Liver (tissue), 9 donors: Measurements from ENCODE around the gene TMEM170B. TPM values are rescaled to one million over a fixed set of nuclear protein-coding genes. Genes with fewer than 3 reads are reported as not detected.

Experiments used
- DNase-seq: peaks from one replicate; pipeline ENCODE4 v3.0.0-alpha.2; 2017; ENCODE audit warnings: low spot score
- H3K27ac ChIP-seq, 2 donors: one replicate each; pipeline ENCODE4 v1.7.0; 2013; ENCODE audit warnings: inconsistent platforms in 2 of 2, low read length in 2 of 2, control low read depth in 1 of 2, low read depth in 1 of 2, mild to moderate bottlenecking in 1 of 2
- H3K27me3 ChIP-seq, 4 donors: one replicate each; pipeline versions ENCODE4 v1.6.1 to v1.7.0; 2013; ENCODE audit warnings: low read length in 3 of 4, inconsistent platforms in 1 of 4, mild to moderate bottlenecking in 1 of 4, moderate library complexity in 1 of 4; ENCODE audit not compliant: control insufficient read depth in 4 of 4, insufficient read depth in 4 of 4
- H3K36me3 ChIP-seq, 4 donors: one replicate each; pipeline versions ENCODE4 v1.6.1 to v1.7.0; 2013; ENCODE audit warnings: low read length in 3 of 4, mild to moderate bottlenecking in 3 of 4, low read depth in 1 of 4, moderate library complexity in 1 of 4; ENCODE audit not compliant: control insufficient read depth in 4 of 4, insufficient read depth in 3 of 4
- H3K4me1 ChIP-seq, 4 donors: one replicate each; pipeline versions ENCODE4 v1.6.1 to v1.7.0; 2013; ENCODE audit warnings: low read length in 3 of 4, mild to moderate bottlenecking in 3 of 4, moderate library complexity in 1 of 4; ENCODE audit not compliant: control insufficient read depth in 4 of 4, insufficient read depth in 4 of 4
- H3K4me3 ChIP-seq, 3 donors: one replicate each; pipeline versions ENCODE4 v1.6.1 to v1.7.0; 2013; ENCODE audit warnings: low read length in 3 of 3, control low read depth in 1 of 3, low read depth in 1 of 3, mild to moderate bottlenecking in 1 of 3
- H3K9ac ChIP-seq, 2 donors: one replicate each; pipeline ENCODE4 v1.7.0; 2013; ENCODE audit warnings: low read length in 2 of 2, mild to moderate bottlenecking in 2 of 2, moderate library complexity in 2 of 2, control low read depth in 1 of 2, low read depth in 1 of 2
- H3K9me3 ChIP-seq, 4 donors: one replicate each; pipeline versions ENCODE4 v1.6.1 to v1.7.0; 2013; ENCODE audit warnings: low read length in 3 of 4; ENCODE audit not compliant: control insufficient read depth in 4 of 4
- CTCF ChIP-seq: fragments of 150-350 bp; IDR thresholded peaks from 2 replicates; pipeline ENCODE4 v1.5.1; 2017; ENCODE audit warnings: improper control_type of control experiment, low read depth, low read length; ENCODE audit not compliant: missing input control
- EGR1 ChIP-seq, 2 donors: IDR thresholded peaks; 2 replicates each; pipeline ENCODE4 v1.6.1; 2016 to 2018; ENCODE audit warnings: antibody characterized with exemption in 2 of 2, low read depth in 2 of 2
- FOXA1 ChIP-seq: IDR thresholded peaks from 2 replicates; pipeline ENCODE4 v1.6.1; 2016; ENCODE audit warnings: antibody characterized with exemption
- FOXA2 ChIP-seq: IDR thresholded peaks from 2 replicates; pipeline ENCODE4 v1.6.1; 2016; ENCODE audit warnings: antibody characterized with exemption
- GABPA ChIP-seq, 2 donors: IDR thresholded peaks in 1 of 2; conservative IDR thresholded peaks in 1 of 2; 2 replicates each; pipeline ENCODE4 v1.6.1; 2016; ENCODE audit warnings: antibody characterized with exemption in 2 of 2, mild to moderate bottlenecking in 1 of 2, moderate library complexity in 1 of 2
- HNF4A ChIP-seq, 2 donors: conservative IDR thresholded peaks; 2 replicates each; pipeline ENCODE4 v1.6.1; 2016; ENCODE audit warnings: antibody characterized with exemption in 2 of 2, mild to moderate bottlenecking in 2 of 2
- HNF4G ChIP-seq: IDR thresholded peaks from 2 replicates; pipeline ENCODE4 v1.6.1; 2016; ENCODE audit warnings: antibody characterized with exemption
- JUND ChIP-seq, 2 donors: IDR thresholded peaks; 2 replicates each; pipeline ENCODE4 v1.6.1; 2016; ENCODE audit warnings: antibody characterized with exemption in 2 of 2
- MAX ChIP-seq: IDR thresholded peaks from 2 replicates; pipeline ENCODE4 v1.6.1; 2016; ENCODE audit warnings: antibody characterized with exemption
- NR2F2 ChIP-seq: IDR thresholded peaks from 2 replicates; pipeline ENCODE4 v1.6.1; 2016; ENCODE audit warnings: antibody characterized with exemption
- RAD21 ChIP-seq, 2 donors: IDR thresholded peaks; 2 replicates each; pipeline ENCODE4 v1.6.1; 2016; ENCODE audit warnings: antibody characterized with exemption in 2 of 2, mild to moderate bottlenecking in 2 of 2
- RXRA ChIP-seq, 2 donors: IDR thresholded peaks; 2 replicates each; pipeline ENCODE4 v1.6.1; 2017 to 2018; ENCODE audit warnings: antibody characterized with exemption in 2 of 2, mild to moderate bottlenecking in 1 of 2
- SP1 ChIP-seq: IDR thresholded peaks from 2 replicates; pipeline ENCODE4 v1.6.1; 2018; ENCODE audit warnings: antibody characterized with exemption, mild to moderate bottlenecking
- TAF1 ChIP-seq: conservative IDR thresholded peaks from 2 replicates; pipeline ENCODE4 v1.6.1; 2016; ENCODE audit warnings: antibody characterized with exemption, mild to moderate bottlenecking
- YY1 ChIP-seq: IDR thresholded peaks from 2 replicates; pipeline ENCODE4 v1.6.1; 2016; ENCODE audit warnings: antibody characterized with exemption, mild to moderate bottlenecking
- WGBS: extraction: QIAGEN DNeasy Blood & Tissue Kit; methylation state at CpG from one replicate; pipeline ENCODE4 v1.1.7; 2013; 5-methylcytosine and 5-hydroxymethylcytosine counted together
- polyA plus RNA-seq, 2 donors: library from polyadenylated mRNA; stranded (reverse) in 1 of 2; unstranded in 1 of 2; fragments of 200-250 nt in 1 of 2; fragments of >200 nt in 1 of 2; fragmentation: Nextera tagmentation in 1 of 2; extraction: Ambion mirVana in 1 of 2; gene quantifications; one replicate each; pipeline versions ENCODE4 v1.2.1 to v1.2.3, GENCODE V29; 2013 to 2015
- total RNA-seq, 2 donors: library from RNA; depleted of rRNA; stranded (reverse); fragments of >200 nt; gene quantifications; one replicate each; pipeline ENCODE4 v1.2.3, GENCODE V29; 2014
- TF ChIP-seq, protein P1 (sequence below): IDR thresholded peaks from 2 replicates; pipeline ENCODE4 v1.6.1; 2016; ENCODE audit warnings: antibody characterized with exemption, mild to moderate bottlenecking
- TF ChIP-seq, protein P2 (sequence below): IDR thresholded peaks from 2 replicates; pipeline ENCODE4 v1.6.1; 2016; ENCODE audit warnings: antibody characterized with exemption
- donor health status: healthy.
- donor health status: healthy.
- donor health status: healthy.
- donor health status: healthy.
- donor health status: healthy.

Gene TMEM170B
- total and polyA plus RNA-seq, 4 donors: 1.8 to 11.0 (median 6.1) TPM

DNA sequence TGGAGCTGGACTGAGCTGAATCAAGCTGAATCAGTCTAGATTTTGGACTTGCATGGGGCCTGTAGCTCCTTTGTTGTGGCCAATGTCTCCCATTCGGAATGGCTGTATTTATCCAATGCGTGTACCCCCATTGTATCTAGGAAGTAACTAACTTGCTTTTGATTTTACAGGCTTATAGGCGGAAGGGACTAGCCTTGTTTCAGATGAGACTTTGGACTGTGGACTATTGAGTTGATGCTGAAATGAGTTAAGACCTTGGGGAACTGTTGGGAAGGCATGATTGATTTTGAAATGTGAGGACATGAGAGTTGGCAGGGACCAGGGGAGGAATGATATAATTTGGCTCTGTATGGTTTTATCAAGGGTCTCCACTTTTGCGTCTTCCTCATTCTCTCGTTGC lies 3.0 kb upstream of the TMEM170B start (continued):
- TF ChIP-seq, protein P1, sequence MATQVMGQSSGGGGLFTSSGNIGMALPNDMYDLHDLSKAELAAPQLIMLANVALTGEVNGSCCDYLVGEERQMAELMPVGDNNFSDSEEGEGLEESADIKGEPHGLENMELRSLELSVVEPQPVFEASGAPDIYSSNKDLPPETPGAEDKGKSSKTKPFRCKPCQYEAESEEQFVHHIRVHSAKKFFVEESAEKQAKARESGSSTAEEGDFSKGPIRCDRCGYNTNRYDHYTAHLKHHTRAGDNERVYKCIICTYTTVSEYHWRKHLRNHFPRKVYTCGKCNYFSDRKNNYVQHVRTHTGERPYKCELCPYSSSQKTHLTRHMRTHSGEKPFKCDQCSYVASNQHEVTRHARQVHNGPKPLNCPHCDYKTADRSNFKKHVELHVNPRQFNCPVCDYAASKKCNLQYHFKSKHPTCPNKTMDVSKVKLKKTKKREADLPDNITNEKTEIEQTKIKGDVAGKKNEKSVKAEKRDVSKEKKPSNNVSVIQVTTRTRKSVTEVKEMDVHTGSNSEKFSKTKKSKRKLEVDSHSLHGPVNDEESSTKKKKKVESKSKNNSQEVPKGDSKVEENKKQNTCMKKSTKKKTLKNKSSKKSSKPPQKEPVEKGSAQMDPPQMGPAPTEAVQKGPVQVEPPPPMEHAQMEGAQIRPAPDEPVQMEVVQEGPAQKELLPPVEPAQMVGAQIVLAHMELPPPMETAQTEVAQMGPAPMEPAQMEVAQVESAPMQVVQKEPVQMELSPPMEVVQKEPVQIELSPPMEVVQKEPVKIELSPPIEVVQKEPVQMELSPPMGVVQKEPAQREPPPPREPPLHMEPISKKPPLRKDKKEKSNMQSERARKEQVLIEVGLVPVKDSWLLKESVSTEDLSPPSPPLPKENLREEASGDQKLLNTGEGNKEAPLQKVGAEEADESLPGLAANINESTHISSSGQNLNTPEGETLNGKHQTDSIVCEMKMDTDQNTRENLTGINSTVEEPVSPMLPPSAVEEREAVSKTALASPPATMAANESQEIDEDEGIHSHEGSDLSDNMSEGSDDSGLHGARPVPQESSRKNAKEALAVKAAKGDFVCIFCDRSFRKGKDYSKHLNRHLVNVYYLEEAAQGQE: peak; percentile 90
- TF ChIP-seq FOXA1 (no peak), FOXA2 (no peak), HNF4G (peak; percentile 74), SP1 (peak; percentile 64), MAX (no peak)

DNA sequence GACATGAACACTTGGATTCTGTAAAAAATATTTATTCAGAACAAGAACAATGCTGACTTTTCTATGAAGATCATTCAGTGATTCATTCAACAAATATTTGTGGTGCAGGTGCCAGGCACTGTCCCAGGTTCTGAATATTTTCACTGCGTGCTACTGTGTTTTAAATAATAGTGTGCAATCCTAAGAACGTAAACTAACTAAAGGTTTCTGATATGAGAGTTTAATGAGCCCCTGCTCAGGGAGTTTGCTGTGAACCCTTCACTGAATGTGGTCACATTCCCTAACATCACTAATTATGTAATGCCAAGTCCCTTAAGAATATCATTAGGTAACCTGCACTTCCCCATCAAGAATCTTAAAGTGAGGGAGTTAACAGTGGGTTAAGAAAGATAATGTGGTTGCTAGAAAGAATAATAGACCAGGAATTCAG lies 1.7 kb upstream of the TMEM170B start:
- Histone ChIP-seq H3K9ac (no peak overlapping the region), H3K4me3 (no peak overlapping the region), H3K9me3 (no peaks in the 10 kb centered on the region), H3K4me1 (peaks cover 2 to 27% (median 12%) of the 10 kb centered on the region in 4 donors), H3K36me3 (no peaks in the 10 kb centered on the region), H3K27ac (no peak overlapping the region), H3K27me3 (no peaks in the 10 kb centered on the region)
- DNase-seq: no peak
- WGBS: 14% methylated on average over 2 of the region's 2 CpGs
- TF ChIP-seq FOXA2 (no peak), GABPA (IDR thresholded peaks at IDR 0.05 in 1 of 2, conservative IDR thresholded peaks at IDR 0.05 in 1 of 2) (no peak), EGR1 (IDR thresholded peaks at IDR 0.05; ENCODE audit: low read depth in 2 of 2) (no peak), HNF4A (conservative IDR thresholded peaks at IDR 0.05) (peak; percentile 8 to 10), JUND (IDR thresholded peaks at IDR 0.05) (peak; percentile 96 to 98), SP1 (no peak), HNF4G (no peak), RAD21 (IDR thresholded peaks at IDR 0.05) (no peak), RXRA (IDR thresholded peaks at IDR 0.05) (no peak)
- TF ChIP-seq, protein P1: peak; percentile 100
- TF ChIP-seq, protein P2, sequence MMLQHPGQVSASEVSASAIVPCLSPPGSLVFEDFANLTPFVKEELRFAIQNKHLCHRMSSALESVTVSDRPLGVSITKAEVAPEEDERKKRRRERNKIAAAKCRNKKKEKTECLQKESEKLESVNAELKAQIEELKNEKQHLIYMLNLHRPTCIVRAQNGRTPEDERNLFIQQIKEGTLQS: peak; percentile 75

DNA sequence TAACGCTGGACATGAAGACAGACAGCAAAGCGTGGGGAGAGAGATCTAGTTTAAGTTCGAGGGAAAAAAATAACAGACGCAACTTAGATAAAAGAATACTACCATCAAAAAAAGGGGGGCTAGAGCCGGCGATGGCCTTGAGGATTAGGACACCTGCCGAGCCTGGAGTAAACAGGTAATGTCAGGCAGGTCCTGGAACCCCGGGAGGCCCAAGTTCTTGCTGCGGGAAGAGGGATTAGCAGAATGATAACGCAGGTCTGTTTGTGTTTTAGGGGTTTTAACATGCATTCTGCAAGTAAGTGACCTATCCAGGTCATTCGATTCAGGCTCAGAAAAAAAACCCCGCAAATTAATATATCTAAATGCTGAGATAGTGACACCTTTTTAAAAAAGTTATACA lies 754 bp upstream of the TMEM170B start:
- Histone ChIP-seq H3K4me1 (peaks cover 2 to 27% (median 12%) of the 10 kb centered on the region in 4 donors), H3K9ac (peak overlapping the region; percentile 45 to 92)
- TF ChIP-seq RXRA (IDR thresholded peaks at IDR 0.05) (no peak), MAX (no peak), SP1 (no peak), CTCF (no peak), GABPA (IDR thresholded peaks at IDR 0.05 in 1 of 2, conservative IDR thresholded peaks at IDR 0.05 in 1 of 2) (no peak), RAD21 (IDR thresholded peaks at IDR 0.05) (no peak), FOXA1 (no peak), HNF4G (no peak), TAF1 (no peak), NR2F2 (no peak), FOXA2 (no peak), HNF4A (conservative IDR thresholded peaks at IDR 0.05) (no peak), YY1 (no peak), JUND (IDR thresholded peaks at IDR 0.05) (no peak)
- TF ChIP-seq, protein P2: no peak

More for the DNA sequence above, 754 bp upstream of the TMEM170B start:
- H3K4me3 ChIP-seq: peak overlapping the region; percentile 27 to 97 (median 70)
- no peaks in the 10 kb centered on the region for H3K36me3 ChIP-seq
- WGBS: 4% methylated on average over 12 of the region's 12 CpGs
- no peaks in the 10 kb centered on the region for H3K27me3 ChIP-seq
- no peaks in the 10 kb centered on the region for H3K9me3 ChIP-seq
- peak overlapping the region; percentile 88 to 91 for H3K27ac ChIP-seq
- no peak for DNase-seq
